Osteocyte (in vitro differentiated cells): ENCODE data around the gene GPR158. TPM values are rescaled to one million over a fixed set of nuclear protein-coding genes. Genes with fewer than 3 reads are reported as not detected.

Experiments
- DNase-seq: peaks from one replicate; pipeline ENCODE4 v3.0.0; 2021; ENCODE audit warnings: mixed read lengths; ENCODE audit not compliant: unreplicated experiment; ENCODE audit errors: extremely low spot score
- H3K27ac Mint-ChIP-seq: one replicate; pipeline ENCODE4 v1.8.0; 2021; ENCODE audit warnings: mild to moderate bottlenecking, mixed read lengths; ENCODE audit not compliant: unreplicated experiment
- H3K27me3 Mint-ChIP-seq: one replicate; pipeline ENCODE4 v1.8.0; 2021; ENCODE audit warnings: mixed read lengths; ENCODE audit not compliant: unreplicated experiment
- H3K36me3 Mint-ChIP-seq: one replicate; pipeline ENCODE4 v1.8.0; 2021; ENCODE audit warnings: mixed read lengths; ENCODE audit not compliant: unreplicated experiment
- H3K4me1 Mint-ChIP-seq: one replicate; pipeline ENCODE4 v1.8.0; 2021; ENCODE audit warnings: mixed read lengths; ENCODE audit not compliant: unreplicated experiment
- H3K4me3 Mint-ChIP-seq: one replicate; pipeline ENCODE4 v1.8.0; 2021; ENCODE audit warnings: mild to moderate bottlenecking, moderate library complexity, mixed read lengths; ENCODE audit not compliant: unreplicated experiment
- H3K9me3 Mint-ChIP-seq: one replicate; pipeline ENCODE4 v1.8.0; 2021; ENCODE audit warnings: mixed read lengths; ENCODE audit not compliant: unreplicated experiment
- CTCF ChIP-seq: fragments of 200-600 bp; sonication (generic); IDR thresholded peaks from 2 replicates; pipeline ENCODE4 v1.5.0; 2021; ENCODE audit warnings: antibody characterized with exemption, mild to moderate bottlenecking, moderate library complexity
- total RNA-seq: library from RNA; stranded (reverse); gene quantifications from 2 replicates; pipeline ENCODE4 v1.2.1, GENCODE V29; 2021

GPR158 gene
- total RNA-seq, 1 donor from 2014 or later: 0.19 TPM

- Mint-ChIP-seq H3K27ac (no peak overlapping the region), H3K9me3 (no peaks in the 10 kb centered on the region), H3K4me3 (no peak overlapping the region), H3K36me3 (no peaks in the 10 kb centered on the region), H3K4me1 (peaks cover 3% of the 10 kb centered on the region), H3K27me3 (peaks cover 28% of the 10 kb centered on the region)
- TF ChIP-seq CTCF: no peak
- no peak for DNase-seq
These were observed 6.0 kb downstream of the GPR158 start for GRCh38 chr10:25180801-25181200.

- TF ChIP-seq CTCF: no peak
- Mint-ChIP-seq H3K4me3 (no peak overlapping the region), H3K27ac (no peak overlapping the region), H3K4me1 (no peaks in the 10 kb centered on the region), H3K36me3 (no peaks in the 10 kb centered on the region), H3K27me3 (peaks cover 12% of the 10 kb centered on the region), H3K9me3 (no peaks in the 10 kb centered on the region)
- DNase-seq: no peak
These were observed 7.8 kb downstream of the GPR158 start for GRCh38 chr10:25182636-25183035.

GRCh38 chr10:25191162-25191895 is 16.5 kb downstream of the GPR158 start:
- H3K4me3 Mint-ChIP-seq: no peak overlapping the region

GRCh38 chr10:25198151-25198550 is 23.4 kb downstream of the GPR158 start:
- no peaks in the 10 kb centered on the region for H3K36me3 Mint-ChIP-seq
- no peaks in the 10 kb centered on the region for H3K4me1 Mint-ChIP-seq
- no peak for TF ChIP-seq CTCF
- no peaks in the 10 kb centered on the region for H3K9me3 Mint-ChIP-seq
- H3K27me3 Mint-ChIP-seq: peaks cover 3% of the 10 kb centered on the region
- H3K4me3 Mint-ChIP-seq: no peak overlapping the region
- no peak for DNase-seq
- H3K27ac Mint-ChIP-seq: no peak overlapping the region

More at GRCh38 chr10:25191162-25191895, 16.5 kb downstream of the GPR158 start:
- Mint-ChIP-seq H3K27ac (no peak overlapping the region), H3K27me3 (no peaks in the 10 kb centered on the region), H3K9me3 (no peaks in the 10 kb centered on the region), H3K36me3 (no peaks in the 10 kb centered on the region), H3K4me1 (no peaks in the 10 kb centered on the region)
- no peak for TF ChIP-seq CTCF
- DNase-seq: no peak

GRCh38 chr10:25206693-25207414 is 32.1 kb downstream of the GPR158 start:
- Mint-ChIP-seq H3K4me1 (no peaks in the 10 kb centered on the region), H3K27me3 (no peaks in the 10 kb centered on the region), H3K4me3 (no peak overlapping the region), H3K27ac (no peak overlapping the region), H3K9me3 (no peaks in the 10 kb centered on the region), H3K36me3 (no peaks in the 10 kb centered on the region)
- DNase-seq: no peak
- TF ChIP-seq CTCF: no peak
